Measurements from ENCODE around the gene FBH1.

Gene FBH1

GRCh38 chr10:5888843-5889623, 1.0 kb upstream of the FBH1 start:
- H3K27me3 ChIP-seq (ENCODE audit: insufficient read depth, poor library complexity, severe bottlenecking): no peaks in the 10 kb centered on the region
- peaks cover 4% of the 10 kb centered on the region for H3K4me1 ChIP-seq (ENCODE audit: insufficient read depth, poor library complexity, severe bottlenecking)
- H3K4me3 ChIP-seq (ENCODE audit: severe bottlenecking): peak overlapping the region; percentile 75
- ATAC-seq (ENCODE audit: low read depth) (peak; percentile 38), DNase-seq (ENCODE audit: low spot score) (no peak)
- no peaks in the 10 kb centered on the region for H3K9me3 ChIP-seq (ENCODE audit: severe bottlenecking)
- H3K36me3 ChIP-seq (ENCODE audit: low read depth): peaks cover 27% of the 10 kb centered on the region
- H3K27ac ChIP-seq (ENCODE audit: poor library complexity, severe bottlenecking): peak overlapping the region; percentile 24
- TF ChIP-seq CTCF (IDR thresholded peaks at IDR 0.05; ENCODE audit: poor library complexity, severe bottlenecking): peak; percentile 23

GRCh38 chr10:5890452-5890915, 441 bp downstream of the FBH1 start:
- Histone ChIP-seq H3K9me3 (ENCODE audit: severe bottlenecking) (no peaks in the 10 kb centered on the region), H3K27me3 (ENCODE audit: insufficient read depth, poor library complexity, severe bottlenecking) (no peaks in the 10 kb centered on the region), H3K4me3 (ENCODE audit: severe bottlenecking) (peak overlapping the region; percentile 75), H3K36me3 (ENCODE audit: low read depth) (peaks cover 38% of the 10 kb centered on the region), H3K4me1 (ENCODE audit: insufficient read depth, poor library complexity, severe bottlenecking) (peaks cover 4% of the 10 kb centered on the region), H3K27ac (ENCODE audit: poor library complexity, severe bottlenecking) (peak overlapping the region; percentile 41)
- DNase-seq (ENCODE audit: low spot score): no peak
- peak; percentile 2; the same call in 1 of the 3 replicates for ATAC-seq (ENCODE audit: low read depth)
- TF ChIP-seq CTCF (IDR thresholded peaks at IDR 0.05; ENCODE audit: poor library complexity, severe bottlenecking): no peak

GRCh38 chr10:5891009-5891408, 966 bp downstream of the FBH1 start:
- H3K4me1 ChIP-seq (ENCODE audit: insufficient read depth, poor library complexity, severe bottlenecking): peaks cover 4% of the 10 kb centered on the region
- peaks cover 34% of the 10 kb centered on the region for H3K36me3 ChIP-seq (ENCODE audit: low read depth)
- peak overlapping the region; percentile 41 for H3K27ac ChIP-seq (ENCODE audit: poor library complexity, severe bottlenecking)
- no peaks in the 10 kb centered on the region for H3K27me3 ChIP-seq (ENCODE audit: insufficient read depth, poor library complexity, severe bottlenecking)
- no peaks in the 10 kb centered on the region for H3K9me3 ChIP-seq (ENCODE audit: severe bottlenecking)
- no peak for DNase-seq (ENCODE audit: low spot score)
- TF ChIP-seq CTCF (IDR thresholded peaks at IDR 0.05; ENCODE audit: poor library complexity, severe bottlenecking): no peak
- peak overlapping the region; percentile 75 for H3K4me3 ChIP-seq (ENCODE audit: severe bottlenecking)
- no peak for ATAC-seq (ENCODE audit: low read depth)

DNA sequence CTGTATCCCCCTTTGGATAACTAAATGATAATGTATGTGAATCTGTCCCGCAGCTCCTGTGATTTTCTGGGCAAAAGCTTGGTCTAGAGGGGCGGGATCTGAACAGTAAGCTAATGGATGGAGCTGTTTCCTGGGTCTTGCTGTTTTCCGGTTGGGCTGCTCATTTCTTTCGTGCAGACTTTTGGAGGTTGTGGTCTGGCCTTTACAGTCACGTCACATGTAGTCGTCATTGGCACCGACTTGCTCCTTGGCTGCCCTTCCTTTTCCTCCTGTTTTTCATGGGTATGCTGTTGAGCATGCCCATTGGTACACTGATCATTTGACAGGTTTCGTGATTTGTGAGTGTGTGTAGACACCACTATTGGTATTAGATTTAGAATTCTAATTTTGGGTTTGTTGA, 2.0 kb downstream of the FBH1 start:
- TF ChIP-seq CTCF (IDR thresholded peaks at IDR 0.05; ENCODE audit: poor library complexity, severe bottlenecking): no peak
- H3K9me3 ChIP-seq (ENCODE audit: severe bottlenecking): no peaks in the 10 kb centered on the region
- H3K27me3 ChIP-seq (ENCODE audit: insufficient read depth, poor library complexity, severe bottlenecking): no peaks in the 10 kb centered on the region
- H3K27ac ChIP-seq (ENCODE audit: poor library complexity, severe bottlenecking): no peak overlapping the region
- no peak overlapping the region for H3K4me3 ChIP-seq (ENCODE audit: severe bottlenecking)
- no peak for ATAC-seq (ENCODE audit: low read depth)
- peaks cover 4% of the 10 kb centered on the region for H3K4me1 ChIP-seq (ENCODE audit: insufficient read depth, poor library complexity, severe bottlenecking)
- no peak for DNase-seq (ENCODE audit: low spot score)
- H3K36me3 ChIP-seq (ENCODE audit: low read depth): peaks cover 27% of the 10 kb centered on the region

- ATAC-seq (ENCODE audit: low read depth) (no peak), DNase-seq (ENCODE audit: low spot score) (no peak)
- peaks cover 4% of the 10 kb centered on the region for H3K4me1 ChIP-seq (ENCODE audit: insufficient read depth, poor library complexity, severe bottlenecking)
- no peak for TF ChIP-seq CTCF (IDR thresholded peaks at IDR 0.05; ENCODE audit: poor library complexity, severe bottlenecking)
- no peaks in the 10 kb centered on the region for H3K27me3 ChIP-seq (ENCODE audit: insufficient read depth, poor library complexity, severe bottlenecking)
- H3K4me3 ChIP-seq (ENCODE audit: severe bottlenecking): no peak overlapping the region
- no peaks in the 10 kb centered on the region for H3K9me3 ChIP-seq (ENCODE audit: severe bottlenecking)
- H3K36me3 ChIP-seq (ENCODE audit: low read depth): peaks cover 26% of the 10 kb centered on the region
- no peak overlapping the region for H3K27ac ChIP-seq (ENCODE audit: poor library complexity, severe bottlenecking)
Measured at GRCh38 chr10:5893321-5893720, 3.3 kb downstream of the FBH1 start.

Data from RWPE2 (cell line).